Measurements from ENCODE around the gene ZNF621. TPM values are rescaled to one million over a fixed set of nuclear protein-coding genes. Genes with fewer than 3 reads are reported as not detected.

The ZNF621 gene
- total and polyA plus RNA-seq, 9 of the 15 experiments (the other 6 are each of a cell fraction or from before 2014, with no cell fraction given), result 4.7 to 28.9 (median 20.6) TPM

GRCh38 chr3:40505599-40506462, 18.9 kb upstream of the ZNF621 start, which contains the start of gene ZNF620 (continued):
- TF ChIP-seq ATF2 (CRISPR knock-in tag; IDR thresholded peaks at IDR 0.05) (no peak), COPS2 (conservative IDR thresholded peaks at IDR 0.05) (no peak), CCNT2 (IDR thresholded peaks at IDR 0.05; ENCODE audit: borderline replicate concordance, extremely low read depth, insufficient read length, low read depth, low read length) (peak; percentile 25), CSDE1 (IDR thresholded peaks at IDR 0.05) (no peak), CBX8 (IDR thresholded peaks at IDR 0.05; ENCODE audit: borderline replicate concordance, extremely low read depth, low read depth, low read length, poor library complexity, severe bottlenecking) (no peak), NBN (IDR thresholded peaks at IDR 0.05; ENCODE audit: low read depth) (0 out of 2 replicates have a peak, but pooled peaks have one; percentile 22), ZNF507 (tag; conservative IDR thresholded peaks at IDR 0.05) (no peak), ZC3H11A (IDR thresholded peaks at IDR 0.05; ENCODE audit: low read depth, low read length) (no peak), SIX5 (IDR thresholded peaks at IDR 0.05; ENCODE audit: borderline replicate concordance in 1 of 2, insufficient read depth in 1 of 2, low read depth in 1 of 2, low read length in 2 of 2) (no peak), NCOA2 (IDR thresholded peaks at IDR 0.05; ENCODE audit: partially characterized antibody in 2 of 2) (no peak), PYGO2 (tag; IDR thresholded peaks at IDR 0.05) (no peak)
- TF ChIP-seq, protein P1, sequence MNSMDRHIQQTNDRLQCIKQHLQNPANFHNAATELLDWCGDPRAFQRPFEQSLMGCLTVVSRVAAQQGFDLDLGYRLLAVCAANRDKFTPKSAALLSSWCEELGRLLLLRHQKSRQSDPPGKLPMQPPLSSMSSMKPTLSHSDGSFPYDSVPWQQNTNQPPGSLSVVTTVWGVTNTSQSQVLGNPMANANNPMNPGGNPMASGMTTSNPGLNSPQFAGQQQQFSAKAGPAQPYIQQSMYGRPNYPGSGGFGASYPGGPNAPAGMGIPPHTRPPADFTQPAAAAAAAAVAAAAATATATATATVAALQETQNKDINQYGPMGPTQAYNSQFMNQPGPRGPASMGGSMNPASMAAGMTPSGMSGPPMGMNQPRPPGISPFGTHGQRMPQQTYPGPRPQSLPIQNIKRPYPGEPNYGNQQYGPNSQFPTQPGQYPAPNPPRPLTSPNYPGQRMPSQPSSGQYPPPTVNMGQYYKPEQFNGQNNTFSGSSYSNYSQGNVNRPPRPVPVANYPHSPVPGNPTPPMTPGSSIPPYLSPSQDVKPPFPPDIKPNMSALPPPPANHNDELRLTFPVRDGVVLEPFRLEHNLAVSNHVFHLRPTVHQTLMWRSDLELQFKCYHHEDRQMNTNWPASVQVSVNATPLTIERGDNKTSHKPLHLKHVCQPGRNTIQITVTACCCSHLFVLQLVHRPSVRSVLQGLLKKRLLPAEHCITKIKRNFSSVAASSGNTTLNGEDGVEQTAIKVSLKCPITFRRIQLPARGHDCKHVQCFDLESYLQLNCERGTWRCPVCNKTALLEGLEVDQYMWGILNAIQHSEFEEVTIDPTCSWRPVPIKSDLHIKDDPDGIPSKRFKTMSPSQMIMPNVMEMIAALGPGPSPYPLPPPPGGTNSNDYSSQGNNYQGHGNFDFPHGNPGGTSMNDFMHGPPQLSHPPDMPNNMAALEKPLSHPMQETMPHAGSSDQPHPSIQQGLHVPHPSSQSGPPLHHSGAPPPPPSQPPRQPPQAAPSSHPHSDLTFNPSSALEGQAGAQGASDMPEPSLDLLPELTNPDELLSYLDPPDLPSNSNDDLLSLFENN (IDR thresholded peaks at IDR 0.05; ENCODE audit: low read depth in 2 of 2, low read length in 2 of 2), result no peak
